Measurements from ENCODE around the gene SPATS2L.

SPATS2L gene

DNA sequence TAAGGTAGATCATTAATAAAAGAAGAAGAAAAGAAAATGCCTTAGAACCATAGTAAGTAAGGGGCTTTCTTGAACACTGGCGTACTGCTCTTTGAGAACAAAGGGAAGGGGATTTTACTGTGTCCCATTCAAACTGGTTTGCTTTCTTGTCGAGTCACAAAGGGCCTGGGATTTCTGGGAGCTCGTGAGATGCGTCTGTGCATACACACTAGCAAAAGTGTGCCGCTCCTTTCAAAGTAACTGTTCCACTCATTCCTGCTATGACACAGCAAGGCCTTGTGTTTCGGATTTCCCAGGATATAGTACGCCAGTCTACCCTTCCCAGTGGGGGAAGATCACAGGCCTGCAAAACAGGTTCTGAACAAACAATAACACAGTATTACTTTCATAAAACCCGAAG is 110.4 kb downstream of the SPATS2L start:
- no peak for DNase-seq

DNA sequence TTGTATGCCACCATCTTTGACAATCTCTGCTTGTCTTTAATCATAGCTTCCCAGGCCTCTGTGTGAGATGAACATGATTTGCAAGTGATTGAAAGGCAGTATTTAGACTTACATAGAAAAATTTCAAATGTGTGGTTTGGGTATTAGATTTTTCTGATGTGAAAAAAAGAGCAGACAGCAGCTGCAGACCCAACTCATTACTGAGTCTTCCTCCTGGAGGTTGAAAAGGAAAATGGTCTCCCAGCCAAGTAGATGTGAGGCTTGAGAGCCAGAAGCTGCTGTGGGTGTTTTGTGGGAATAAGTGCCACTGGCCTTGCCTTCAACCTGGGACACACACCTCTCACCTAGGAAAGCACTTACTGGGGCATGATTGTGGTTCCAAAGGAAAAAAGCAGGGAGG is 110.9 kb downstream of the SPATS2L start:
- DNase-seq = no peak

DNA sequence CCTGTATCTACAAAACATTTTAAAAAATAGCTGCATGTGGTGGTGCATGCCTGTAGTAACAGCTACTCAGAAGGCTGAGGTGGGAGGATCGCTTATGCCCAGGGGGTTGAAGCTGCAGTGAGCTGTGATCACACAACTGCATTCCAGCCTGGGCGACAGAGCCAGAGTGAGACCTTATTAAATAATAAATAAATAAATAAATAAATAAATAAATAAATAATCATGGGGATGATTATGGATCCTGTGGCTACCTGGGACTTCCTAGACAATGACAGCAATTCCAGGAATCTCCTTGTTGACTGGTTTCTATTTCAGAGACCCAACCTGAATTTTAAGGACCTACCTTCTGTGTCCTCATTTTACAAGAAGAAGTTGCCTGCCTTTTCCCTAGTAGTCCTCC is 111.9 kb downstream of the SPATS2L start:
- no peak for DNase-seq

DNA sequence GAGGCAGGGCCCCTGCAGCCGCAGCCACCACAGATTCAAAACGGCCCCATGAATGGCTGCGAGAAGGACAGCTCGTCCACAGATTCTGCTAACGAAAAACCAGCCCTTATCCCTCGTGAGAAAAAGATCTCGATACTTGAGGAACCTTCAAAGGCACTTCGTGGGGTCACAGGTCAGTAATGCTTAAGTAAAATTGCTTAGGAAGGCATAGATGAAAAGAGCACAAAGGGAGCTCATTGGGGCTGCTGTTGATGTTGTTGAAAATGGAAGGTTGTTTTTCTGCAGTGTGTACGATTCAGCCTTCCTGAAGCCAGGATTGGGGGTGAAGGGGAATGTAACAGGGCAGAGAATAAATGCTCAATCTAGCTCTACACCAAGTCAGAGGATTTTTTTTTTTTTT is 112.8 kb downstream of the SPATS2L start:
- no peak for DNase-seq

DNA sequence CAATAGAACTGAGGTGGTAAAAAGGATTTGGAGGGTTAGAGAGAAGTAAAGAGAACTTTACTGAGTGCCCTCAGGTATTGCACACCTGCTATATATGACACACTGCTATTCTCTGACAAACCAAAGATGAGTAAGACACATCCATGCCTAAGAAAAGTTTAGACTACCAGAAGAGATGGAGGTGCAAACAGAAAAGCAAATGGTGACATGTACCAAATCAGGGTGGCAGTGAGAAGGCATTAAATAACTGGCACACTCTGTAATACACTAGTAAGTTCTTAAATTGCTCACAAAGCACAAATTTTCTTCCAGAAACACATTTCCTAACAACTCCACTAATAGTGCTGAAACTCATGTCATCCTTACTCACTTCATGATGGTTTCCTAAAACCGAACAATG is 114.8 kb downstream of the SPATS2L start:
- DNase-seq = no peak

DNA sequence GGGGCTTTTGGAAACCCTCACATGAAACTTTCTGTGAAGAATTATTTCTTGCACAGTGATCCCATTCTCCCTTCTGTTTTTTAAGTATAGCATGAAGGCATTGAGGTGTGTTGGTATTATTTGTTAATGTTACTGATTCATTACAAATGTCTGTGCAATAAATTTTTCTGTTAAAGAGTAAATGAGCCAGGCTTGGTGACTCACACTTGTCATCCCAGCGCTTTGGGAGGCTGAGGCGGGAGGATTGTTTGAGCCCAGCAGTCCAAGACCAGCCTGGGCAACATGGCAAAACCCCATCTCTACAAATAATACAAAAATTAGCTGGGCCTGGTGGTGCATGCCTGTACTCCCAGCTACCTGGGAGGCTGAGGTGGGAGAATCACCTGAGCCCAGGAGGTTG is 115.6 kb downstream of the SPATS2L start:
- DNase-seq = no peak

DNA sequence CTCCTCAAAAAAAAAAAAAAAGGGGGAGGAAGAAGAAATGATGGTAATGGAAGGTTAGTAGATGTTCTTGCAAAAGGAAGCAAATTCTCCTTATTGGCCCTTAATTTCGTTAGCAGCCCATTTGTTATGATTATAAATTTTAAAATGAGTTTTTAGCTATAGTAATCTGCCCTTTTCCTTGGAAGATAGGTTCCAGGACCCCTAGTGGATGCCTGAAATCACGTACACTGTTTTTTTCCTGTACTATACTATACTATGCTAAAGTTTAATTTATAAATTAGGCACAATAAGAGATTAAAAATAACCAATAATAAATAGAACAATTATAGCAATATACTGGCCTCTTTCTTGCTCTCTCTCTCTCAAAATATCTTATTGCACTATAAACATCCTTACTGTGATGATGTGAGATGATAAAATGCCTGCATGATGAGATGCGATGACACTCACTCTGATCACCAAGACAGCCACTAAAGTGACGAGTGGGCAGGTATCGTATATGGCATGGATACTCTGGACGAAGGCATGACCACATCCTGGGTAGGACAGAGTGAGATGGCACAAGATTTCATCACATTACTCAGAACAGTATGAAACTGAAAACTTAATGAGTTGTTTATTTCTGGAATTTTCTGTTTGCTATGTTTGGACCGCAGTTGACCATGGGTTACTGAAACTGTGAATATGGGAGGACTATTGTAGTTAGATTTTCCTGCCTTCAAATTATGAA is 116.2 kb downstream of the SPATS2L start:
- DNase-seq = no peak

DNA sequence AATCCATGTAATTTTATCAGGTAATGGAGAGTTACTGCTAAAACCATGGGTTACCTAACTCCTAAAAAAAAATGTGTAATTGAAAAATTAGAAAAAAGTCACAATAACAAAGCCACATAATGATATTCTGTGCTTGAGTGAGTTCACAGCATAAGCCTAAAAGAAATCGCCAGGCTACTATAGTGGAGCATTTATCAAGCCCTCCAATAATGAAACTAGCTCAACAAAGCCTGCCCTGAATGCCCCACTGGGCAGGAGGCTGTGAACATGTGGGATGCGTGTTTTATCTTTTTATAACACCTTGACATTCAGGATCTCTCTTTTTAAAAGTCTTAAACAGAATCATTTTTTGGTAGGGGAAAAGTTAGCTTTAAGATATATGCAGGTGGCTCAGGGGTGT is 117.0 kb downstream of the SPATS2L start:
- no peak for DNase-seq

DNA sequence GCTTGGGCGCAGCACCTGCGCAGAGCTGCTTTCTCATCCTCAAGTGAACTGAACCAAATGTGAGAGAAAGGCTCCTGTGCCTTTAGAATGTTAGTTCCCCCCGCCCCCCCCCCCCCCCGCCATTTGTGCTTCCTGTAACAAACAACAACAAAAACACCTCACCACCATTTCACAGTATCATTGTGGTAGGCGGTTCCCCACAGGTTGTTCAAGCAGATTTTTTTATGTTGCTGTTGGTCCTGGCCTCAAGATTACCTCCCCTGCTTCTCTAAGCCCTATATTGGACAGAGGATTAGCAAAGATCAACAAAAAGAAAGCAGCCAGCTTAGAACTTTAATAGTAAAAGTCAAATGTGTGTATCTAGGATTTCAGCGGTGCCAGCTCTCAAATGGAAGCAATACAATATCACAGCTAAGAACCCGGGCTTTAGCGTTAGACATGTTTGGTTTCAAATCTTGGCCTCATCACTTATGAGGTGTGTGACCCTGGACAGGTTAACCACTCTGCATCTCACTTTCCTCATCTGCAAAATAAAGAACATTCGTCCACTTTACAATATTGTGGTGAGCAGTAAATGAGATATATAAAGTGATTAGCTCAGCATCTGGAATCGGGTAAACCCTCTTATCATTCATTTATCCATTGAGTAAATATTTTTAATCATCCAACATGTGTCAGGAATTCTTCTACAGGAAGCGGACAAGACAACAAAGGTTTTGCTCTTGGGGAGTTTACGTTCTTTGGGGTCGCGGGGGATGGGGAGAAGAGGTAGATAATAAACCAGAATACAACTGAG is 118.7 kb downstream of the SPATS2L start:
- no peak for DNase-seq

DNA sequence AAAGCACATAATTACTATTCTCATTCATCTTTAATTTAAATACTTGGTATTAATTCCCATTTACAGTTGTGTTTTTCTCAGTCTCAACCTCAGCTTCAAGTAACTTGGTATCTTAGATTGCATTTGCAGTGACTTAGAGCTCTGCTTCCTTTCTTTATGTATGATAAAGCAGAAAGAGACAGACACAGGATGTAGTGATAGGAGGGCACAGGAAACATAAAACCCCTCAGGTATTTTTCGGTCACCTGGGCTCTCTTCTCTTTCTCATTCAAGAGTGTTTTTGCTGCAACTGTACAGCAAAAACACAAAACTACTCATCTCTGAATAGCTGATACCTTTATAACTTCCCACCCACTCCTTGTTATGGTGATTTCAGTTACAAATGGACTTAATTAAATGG is 120.3 kb downstream of the SPATS2L start:
- no peak for DNase-seq

DNA sequence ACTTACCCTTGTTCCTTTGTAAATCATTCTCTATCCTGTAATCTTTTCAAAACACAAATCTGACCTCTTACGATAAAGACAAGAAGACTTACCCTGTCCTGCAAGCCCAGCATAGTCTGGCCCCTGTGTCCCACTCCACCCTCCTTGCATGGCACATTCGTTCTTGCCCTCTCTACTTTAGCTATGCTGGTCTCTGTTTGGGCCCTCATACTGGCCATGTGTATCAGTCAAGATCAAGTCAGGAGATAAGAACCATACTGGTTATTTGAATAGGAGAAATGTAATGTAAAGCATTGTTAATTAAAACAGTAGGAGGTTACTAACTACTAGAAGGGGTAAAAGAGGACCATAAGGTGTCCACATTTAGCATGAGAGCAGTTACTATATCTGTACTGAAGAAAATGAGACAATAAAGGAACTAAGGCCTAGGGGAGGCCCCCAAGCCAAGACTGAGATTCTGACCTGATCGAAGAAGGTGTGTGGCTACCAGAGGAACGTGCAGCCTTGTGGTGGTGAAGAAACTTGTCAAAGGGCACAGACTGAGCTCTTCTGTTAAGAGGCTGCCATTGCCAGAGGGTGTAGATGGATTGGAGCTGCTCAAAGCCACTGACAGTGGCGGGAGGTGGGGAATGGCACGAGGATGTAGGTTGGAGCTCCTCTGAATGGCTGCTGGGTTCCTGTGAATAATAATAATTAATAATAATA is 122.6 kb downstream of the SPATS2L start:
- no peak for DNase-seq

DNA sequence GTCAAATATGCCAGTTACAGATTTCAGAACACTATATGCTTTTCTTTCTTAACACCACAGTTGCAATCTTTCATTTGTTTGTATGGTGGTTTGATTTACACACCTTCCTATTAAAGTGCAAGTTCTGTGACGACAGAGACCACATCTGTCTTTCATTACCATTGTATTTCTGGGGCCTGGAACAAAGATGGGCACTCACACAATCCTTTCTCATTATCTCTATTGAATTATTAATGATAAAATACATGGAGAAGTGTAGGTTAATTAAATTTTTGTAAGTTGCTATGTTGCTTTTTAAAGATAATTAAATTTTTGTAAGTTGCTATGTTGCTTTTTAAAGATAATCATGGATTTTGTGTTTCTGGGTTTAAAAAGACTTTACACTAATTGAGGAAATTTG is 123.5 kb downstream of the SPATS2L start:
- DNase-seq = no peak

DNA sequence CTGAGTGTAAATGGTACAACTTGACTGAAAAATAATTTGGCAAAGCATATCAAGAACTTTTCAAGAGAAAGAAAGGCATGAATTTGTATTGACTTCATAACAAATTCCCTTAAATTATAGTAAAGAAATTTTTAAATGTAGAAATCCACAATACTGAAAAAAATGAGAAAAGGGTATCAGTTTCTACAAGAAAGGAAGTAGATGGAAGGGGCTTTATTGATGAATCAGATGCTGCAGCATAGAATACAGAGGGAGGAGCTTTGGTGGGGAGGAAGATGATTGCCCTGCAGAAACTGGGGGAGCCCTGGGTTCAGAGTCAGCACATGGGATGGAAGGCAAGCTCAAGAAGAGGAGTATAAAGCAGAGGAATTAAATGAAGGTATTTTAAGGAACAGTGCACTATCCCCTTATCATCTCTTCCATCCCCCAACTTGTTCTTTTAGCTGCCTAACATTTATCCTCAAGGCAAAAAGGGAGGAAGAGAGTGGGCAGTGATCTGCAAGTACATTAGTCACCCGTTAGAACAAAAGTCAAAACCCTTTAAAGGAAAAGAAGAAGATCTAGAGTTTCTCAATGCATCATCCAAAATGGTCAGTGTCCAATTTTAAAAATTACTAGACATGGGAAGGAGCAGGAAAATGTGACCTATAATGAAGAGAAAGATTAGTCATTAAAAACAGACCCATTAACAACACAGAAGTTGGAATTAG is 125.7 kb downstream of the SPATS2L start:
- no peak for DNase-seq

DNA sequence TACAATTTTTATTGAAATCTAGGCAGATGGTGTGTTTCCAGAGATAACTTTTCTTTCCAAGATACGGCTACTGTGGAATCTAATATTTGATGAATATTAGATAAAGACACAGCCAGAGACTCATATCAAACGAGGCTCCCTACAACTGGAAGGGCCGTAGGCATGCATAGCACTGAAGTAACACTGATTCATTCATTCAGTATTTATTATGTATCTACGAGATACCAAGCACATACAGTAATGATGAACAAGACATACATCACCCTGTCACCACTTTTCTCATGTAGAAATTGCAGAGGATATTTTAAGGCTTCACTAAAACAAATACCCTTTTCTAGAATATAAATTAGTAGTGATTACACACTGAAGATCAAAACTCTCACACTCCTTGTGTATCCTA is 128.9 kb downstream of the SPATS2L start:
- no peak for DNase-seq

DNA sequence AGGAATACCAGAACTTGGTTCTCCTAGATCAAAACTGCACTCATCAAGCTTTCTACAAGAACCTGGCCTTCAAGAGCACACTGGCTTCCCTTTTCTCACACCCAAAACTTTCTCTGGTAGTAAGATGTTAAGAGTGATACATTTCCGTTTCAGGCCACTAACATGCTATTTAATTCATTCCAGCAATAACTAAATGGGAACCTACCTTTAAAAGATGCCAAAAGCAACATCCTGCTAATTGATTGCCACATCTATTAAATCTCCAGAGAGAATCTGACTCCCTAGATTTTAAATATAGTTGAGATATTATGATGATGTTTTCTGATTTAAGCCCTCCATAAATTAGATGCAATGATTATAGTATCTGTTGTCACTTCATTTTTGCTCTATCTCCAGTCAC is 131.8 kb downstream of the SPATS2L start:
- no peak for DNase-seq

DNA sequence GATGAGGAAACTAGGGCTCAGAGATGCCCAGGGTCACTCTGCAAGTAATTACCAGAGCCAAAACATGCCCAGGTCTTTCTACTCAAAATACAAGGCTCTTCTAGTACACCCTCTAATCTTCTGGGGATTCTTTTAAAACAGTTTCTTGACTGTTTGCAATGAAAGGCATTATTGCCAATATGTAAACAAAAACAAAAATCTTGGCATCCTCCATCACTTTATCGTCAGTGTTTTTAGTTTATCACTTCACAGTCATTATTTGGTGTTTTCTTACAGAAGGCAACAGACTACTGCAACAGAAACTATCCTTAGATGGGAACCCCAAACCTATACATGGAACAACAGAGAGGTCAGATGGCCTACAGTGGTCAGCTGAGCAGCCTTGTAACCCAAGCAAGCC is 132.4 kb downstream of the SPATS2L start:
- DNase-seq = no peak

DNA sequence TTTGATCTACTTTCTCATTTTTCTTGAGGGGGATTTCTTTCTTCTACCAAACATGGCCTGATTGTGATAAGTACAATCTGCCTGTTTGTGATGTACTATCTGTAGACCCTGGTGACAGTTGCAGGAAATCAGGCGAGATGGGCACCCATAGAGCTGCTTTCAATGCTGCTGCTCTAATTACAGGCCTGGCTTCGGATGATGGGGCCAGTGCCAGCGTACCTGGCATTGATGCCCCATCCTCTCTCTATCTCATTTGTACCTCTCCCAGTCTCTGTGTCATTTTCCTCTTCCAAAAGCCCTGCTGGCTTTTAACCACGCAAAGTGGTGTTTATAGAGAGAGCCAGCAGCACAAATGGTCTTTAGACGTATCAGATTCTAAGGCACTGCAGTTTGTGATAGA is 133.5 kb downstream of the SPATS2L start:
- DNase-seq = no peak

DNA sequence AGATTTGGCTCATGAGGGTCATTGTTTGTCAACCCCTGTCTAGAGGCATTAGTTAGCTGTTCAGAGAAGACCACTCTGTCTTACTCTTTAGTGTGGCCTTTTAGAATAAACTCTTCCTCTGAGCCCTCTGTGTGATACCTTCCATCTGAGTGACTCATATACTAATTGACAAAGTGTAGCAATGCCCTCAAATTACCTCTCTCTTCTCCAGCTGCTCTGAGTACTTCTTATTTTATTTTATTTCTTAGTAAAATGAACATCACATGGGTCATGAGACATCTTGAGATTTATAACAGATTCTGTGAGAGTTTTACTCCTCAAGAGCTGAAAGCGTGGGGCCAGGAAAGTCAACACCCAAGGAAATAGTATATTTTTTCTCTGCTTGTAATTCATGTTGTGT is 136.0 kb downstream of the SPATS2L start:
- DNase-seq = no peak

DNA sequence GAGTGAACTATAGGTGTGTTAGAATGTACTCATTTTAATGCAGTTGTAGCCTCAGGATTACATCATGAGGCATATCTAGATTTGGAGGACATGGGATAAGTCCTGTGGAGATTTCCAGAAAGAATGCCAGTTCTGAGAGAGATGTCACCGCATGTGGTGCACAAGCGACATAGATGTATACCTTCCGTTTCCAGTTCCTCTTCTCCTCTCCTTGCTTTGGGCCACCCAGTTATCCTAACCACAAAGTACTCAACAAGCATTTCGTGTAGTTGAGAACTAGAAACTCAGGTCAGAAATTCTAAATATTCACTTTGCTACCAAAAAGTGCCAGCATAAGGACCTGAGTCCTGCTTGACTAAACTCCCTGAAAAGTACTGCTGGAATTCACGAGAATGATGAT is 136.9 kb downstream of the SPATS2L start:
- DNase-seq = no peak

DNA sequence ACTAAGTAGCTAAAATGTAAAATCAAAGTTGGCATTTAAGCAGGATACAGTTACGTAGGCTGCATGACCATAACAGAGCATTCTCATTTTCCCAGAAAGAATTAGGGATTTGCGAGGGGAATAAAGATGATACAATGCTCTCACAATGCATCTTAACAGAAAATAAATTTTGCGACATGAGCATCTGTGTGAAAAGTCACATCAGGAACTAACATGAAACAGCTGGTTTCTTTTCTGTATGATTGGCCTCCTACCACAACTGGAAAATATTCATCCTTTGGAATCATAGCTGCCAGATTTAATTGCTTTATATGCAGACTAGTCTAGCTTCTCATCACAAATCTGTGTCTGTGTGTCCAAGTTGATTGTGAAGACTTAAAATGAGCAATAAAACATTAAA is 137.4 kb downstream of the SPATS2L start:
- no peak for DNase-seq

DNA sequence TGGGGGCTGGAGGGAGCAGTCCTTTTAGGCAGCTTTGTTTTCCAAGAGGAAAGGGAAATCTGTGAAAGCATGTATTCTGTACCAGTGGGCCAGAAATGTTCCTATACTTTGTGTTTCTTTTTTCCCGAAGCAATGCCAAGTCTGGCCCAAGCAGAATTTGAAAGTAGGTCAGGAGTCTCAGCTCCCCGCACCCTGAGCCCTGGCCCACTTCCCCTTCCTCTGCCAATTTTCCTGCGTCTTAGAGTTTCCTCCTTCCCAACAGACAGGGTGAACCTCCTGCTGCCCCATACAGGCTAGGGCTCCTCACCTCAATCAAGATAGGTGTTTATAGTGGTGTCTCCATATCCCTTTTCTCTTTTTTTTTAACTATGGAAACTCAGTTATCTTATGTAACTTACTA is 138.0 kb downstream of the SPATS2L start:
- DNase-seq = no peak

DNA sequence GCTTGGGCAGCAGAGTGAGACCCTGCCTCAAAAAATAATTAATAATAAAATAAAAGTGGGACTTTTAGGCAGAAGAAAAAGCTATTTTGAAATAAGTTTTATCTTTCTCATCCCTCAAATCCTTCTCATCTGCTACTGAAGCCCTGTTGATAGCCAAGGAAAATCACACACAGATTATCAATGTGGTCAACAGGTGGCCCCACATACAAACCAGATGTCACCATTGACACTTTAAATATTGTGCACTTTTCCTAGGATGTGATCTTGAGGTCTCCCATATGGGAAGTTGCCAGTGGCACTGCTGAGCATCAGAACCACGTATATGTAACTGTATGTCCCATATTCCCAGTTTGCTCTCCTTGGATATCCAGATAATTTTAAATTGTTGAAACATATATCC is 138.8 kb downstream of the SPATS2L start:
- DNase-seq = peak; percentile 14 to 51

DNA sequence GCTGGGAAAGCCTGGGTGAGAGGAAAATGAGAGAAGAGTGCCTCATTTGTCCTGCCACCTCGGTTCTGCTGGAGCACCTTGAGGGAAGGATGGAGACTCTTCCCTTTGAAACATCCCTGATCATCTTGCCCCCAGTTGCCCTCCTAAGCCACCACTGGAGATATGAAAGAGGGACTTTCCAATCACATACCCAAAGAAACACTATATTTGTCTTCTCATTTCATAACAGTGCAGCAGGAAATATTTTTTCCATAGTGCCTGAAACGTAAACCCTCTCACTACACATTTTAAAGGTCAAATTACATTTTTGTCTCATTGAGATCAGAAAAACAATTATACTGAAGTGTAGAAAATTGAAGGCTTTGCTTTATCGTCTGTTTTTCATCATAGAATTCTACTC is 140.1 kb downstream of the SPATS2L start:
- no peak for DNase-seq
